ENCODE measurements around the gene AMN.
"Not testable (repeated sequence)": the region's sequence is repeated elsewhere in the genome, so short reads cannot be mapped to it uniquely, and the experiment has no call there.

The AMN gene

DNA sequence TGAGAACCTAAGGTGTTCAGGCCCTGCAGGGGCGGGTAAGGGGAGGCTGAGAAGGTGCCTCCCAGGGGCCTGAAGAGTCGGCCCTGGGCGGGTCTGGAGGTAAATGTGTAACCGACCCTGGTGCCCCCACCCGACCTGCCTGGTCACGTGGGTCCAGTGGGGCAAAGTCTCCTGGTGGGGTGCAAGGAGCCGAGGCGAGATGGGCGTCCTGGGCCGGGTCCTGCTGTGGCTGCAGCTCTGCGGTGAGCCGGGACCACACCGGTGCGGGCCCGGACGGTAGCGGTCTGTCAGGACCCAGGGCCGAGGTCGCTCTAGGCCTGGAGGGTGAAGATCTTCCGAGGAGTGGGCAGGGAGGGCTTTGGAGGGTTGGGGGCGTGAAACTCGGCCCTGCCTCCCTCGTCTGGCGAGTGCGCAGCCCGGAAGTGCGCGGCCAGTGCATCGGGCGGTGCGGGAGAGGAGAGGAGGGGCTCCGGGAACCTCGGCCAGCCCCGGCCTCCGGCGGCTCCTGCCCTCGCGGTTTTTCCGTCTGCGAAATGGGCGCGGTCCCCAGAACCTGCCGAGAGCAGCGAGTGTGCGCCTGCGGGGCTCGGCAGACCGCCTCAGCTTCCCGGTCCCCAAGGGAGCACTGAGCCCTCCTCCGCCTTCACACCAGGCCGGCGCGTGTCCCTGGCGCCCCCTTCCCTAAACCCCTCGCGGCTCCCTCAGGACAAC lies at the start of gene AMN:
Gene AMN, plus strand, starts transcription at position 174 of the 711 bp plus-strand sequence. Its CDS starts 26 bp downstream, at position 200.
- Mint-ChIP-seq H3K27ac (peak within 1 kb of the TSS; percentile 37), H3K27me3 (peaks cover 16 to 25% of the 10 kb centered on the region in 2 donors), H3K4me1 (peaks cover 10 to 14% of the 10 kb centered on the region in 2 donors), H3K36me3 (no peaks in the 10 kb centered on the region), H3K9me3 (no peaks in the 10 kb centered on the region), H3K4me3 (peak within 1 kb of the TSS in 1 of 2 donors; percentile 76)
- ATAC-seq (replicated peaks), result peak; percentile 22 to 38
- no peak for DNase-seq

DNA sequence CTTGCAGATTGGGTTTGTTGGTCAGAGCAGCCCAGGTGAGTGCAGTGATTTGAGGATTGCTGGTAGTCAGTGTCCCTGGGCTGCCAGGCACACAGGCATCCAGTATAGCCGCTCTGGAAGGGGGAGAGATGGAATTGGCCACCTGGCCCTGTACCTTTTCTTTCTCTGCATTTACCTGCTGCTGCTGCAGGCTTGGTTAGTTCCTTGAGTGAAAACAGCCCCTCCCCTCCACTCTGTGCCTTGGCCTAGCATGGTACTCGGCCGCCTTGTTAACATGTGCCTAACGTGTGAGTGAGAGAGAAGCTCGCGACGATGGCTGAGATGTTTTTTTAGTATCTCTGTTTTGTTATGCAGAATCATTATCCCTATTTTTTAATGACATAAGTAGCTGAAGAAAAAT lies 49.3 kb upstream of the AMN start:
- H3K27ac Mint-ChIP-seq, result no peak overlapping the region
- H3K36me3 Mint-ChIP-seq, result peaks cover 43% of the 10 kb centered on the region in 2 donors
- no peak overlapping the region for H3K4me3 Mint-ChIP-seq
- no peak for ATAC-seq (replicated peaks)
- no peak for DNase-seq
- no peaks in the 10 kb centered on the region for H3K27me3 Mint-ChIP-seq
- H3K4me1 Mint-ChIP-seq, result peaks cover 17 to 35% of the 10 kb centered on the region in 2 donors
- no peaks in the 10 kb centered on the region for H3K9me3 Mint-ChIP-seq

DNA sequence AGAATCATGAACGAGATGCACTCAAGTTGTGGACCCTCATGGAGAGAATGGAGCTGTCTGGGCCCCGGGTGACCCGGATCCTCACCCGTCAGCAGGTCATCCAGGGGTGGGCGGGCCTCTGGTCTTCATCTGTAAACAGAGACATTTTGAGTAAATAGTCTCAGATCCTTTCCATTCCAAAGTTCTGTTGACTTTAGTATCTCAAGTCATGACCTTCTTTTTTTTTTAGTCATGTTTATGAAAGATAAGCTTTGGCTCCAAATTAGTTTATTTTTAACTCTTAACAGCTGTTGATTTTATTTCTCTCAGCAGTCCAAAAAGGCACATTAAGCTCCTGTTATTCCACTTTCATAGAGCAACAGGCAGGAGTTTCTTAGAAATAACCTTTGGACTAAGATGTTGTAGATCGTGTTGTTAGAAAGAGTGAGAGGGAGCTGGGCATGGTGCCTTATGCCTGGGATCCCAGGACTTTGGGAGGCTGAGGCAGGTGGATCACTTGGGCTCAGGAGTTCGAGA lies 48.9 kb upstream of the AMN start:
- Mint-ChIP-seq H3K4me3 (no peak overlapping the region), H3K27me3 (no peaks in the 10 kb centered on the region)

GRCh38 chr14:102875652-102876051 lies 46.8 kb upstream of the AMN start:
- H3K9me3 Mint-ChIP-seq, result no peaks in the 10 kb centered on the region
- no peak overlapping the region for H3K27ac Mint-ChIP-seq
- no peaks in the 10 kb centered on the region for H3K27me3 Mint-ChIP-seq
- no peak for DNase-seq
- H3K36me3 Mint-ChIP-seq, result peaks cover 32 to 40% of the 10 kb centered on the region in 2 donors
- ATAC-seq (replicated peaks), result no peak
- H3K4me3 Mint-ChIP-seq, result no peak overlapping the region
- peaks cover 9 to 20% of the 10 kb centered on the region in 2 donors for H3K4me1 Mint-ChIP-seq

More for the DNA sequence above, 48.9 kb upstream of the AMN start:
- Mint-ChIP-seq H3K9me3 (no peaks in the 10 kb centered on the region), H3K4me1 (peaks cover 14 to 31% of the 10 kb centered on the region in 2 donors), H3K36me3 (peaks cover 38 to 43% of the 10 kb centered on the region in 2 donors), H3K27ac (no peak overlapping the region)
- DNase-seq, result no peak
- ATAC-seq (replicated peaks), result no peak

GRCh38 chr14:102877511-102877910 lies 45.0 kb upstream of the AMN start:
- H3K4me3 Mint-ChIP-seq; H3K9me3 Mint-ChIP-seq; H3K27me3 Mint-ChIP-seq; H3K27ac Mint-ChIP-seq; DNase-seq; H3K4me1 Mint-ChIP-seq; ATAC-seq (replicated peaks): not testable (repeated sequence)
- peaks cover 33 to 41% of the 10 kb centered on the region in 2 donors for H3K36me3 Mint-ChIP-seq

GRCh38 chr14:102878174-102878969 lies 44.1 kb upstream of the AMN start:
- Mint-ChIP-seq H3K4me1 (no peaks in the 10 kb centered on the region), H3K27me3 (no peaks in the 10 kb centered on the region), H3K27ac (peak overlapping the region; percentile 59), H3K4me3 (peak overlapping the region in 1 of 2 donors; percentile 26), H3K9me3 (no peaks in the 10 kb centered on the region), H3K36me3 (peaks cover 33 to 40% of the 10 kb centered on the region in 2 donors)
- ATAC-seq (replicated peaks) (no peak), DNase-seq (no peak)

DNA sequence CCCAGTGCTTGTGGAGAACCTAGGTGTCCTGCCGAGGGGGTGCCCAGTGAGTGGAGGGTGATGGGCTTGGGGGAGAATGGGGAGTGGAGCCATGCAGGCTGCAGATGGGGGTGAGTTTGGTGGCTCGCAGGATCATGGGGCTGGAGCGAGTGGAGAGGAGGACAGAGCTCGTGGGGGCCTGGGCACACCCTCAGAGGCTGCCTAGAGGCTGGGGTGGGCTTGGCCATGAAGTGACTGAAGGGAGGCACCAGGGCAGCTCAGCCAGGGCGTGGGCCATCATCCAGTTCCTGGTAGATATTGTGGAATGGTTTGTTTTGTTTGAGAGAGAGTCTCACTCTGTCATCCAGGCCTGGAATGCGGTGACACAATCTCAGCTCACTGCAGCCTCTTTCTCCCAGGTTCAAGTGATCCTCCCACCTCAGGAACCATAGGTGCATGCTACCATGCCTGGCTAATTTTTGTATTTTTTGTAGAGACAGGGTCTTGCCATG lies 43.4 kb upstream of the AMN start:
- H3K27ac Mint-ChIP-seq, result peak overlapping the region; percentile 59
- H3K4me3 Mint-ChIP-seq, result peak overlapping the region in 1 of 2 donors; percentile 26
- no peaks in the 10 kb centered on the region for H3K4me1 Mint-ChIP-seq
- H3K9me3 Mint-ChIP-seq, result no peaks in the 10 kb centered on the region
- ATAC-seq (replicated peaks), result no peak
- no peaks in the 10 kb centered on the region for H3K27me3 Mint-ChIP-seq
- H3K36me3 Mint-ChIP-seq, result peaks cover 29 to 41% of the 10 kb centered on the region in 2 donors
- DNase-seq, result no peak

DNA sequence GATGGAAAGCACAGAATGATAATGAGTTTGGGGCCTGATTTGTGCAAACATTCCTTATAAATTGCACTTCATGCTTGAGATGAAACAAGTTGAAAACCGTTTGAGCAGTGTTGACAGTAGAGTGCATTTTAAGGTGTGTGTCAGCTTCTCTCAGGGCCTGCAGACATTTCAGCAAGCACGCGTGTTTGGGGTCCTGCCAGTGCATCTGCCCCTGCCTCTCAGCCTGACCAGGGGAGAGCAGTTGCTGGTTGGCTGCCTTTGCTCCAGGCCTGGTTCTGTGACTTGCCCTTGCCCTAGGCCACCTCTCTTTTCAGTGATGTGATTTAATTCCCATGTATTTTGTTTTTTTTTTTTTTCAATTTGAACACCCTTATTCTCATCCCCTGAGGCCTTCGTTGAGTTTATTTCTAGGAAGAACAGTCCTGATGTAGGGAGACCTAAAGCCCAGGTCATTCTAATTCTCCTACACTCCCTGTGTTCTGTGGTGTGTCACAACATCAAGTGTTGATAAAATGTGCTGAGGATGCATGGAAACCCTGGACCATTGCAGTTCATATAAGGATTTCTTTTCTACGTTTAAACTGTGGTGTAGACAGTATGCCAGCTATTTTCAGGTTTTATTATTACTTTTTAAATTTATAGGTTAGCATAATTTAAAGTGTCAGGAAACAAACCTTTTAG lies 40.1 kb upstream of the AMN start:
- no peaks in the 10 kb centered on the region for H3K27me3 Mint-ChIP-seq
- H3K9me3 Mint-ChIP-seq, result no peaks in the 10 kb centered on the region
- peaks cover 36 to 57% of the 10 kb centered on the region in 2 donors for H3K36me3 Mint-ChIP-seq
- DNase-seq (no peak), ATAC-seq (replicated peaks) (no peak)
- peaks cover 0 to 2% of the 10 kb centered on the region in 2 donors for H3K4me1 Mint-ChIP-seq
- H3K27ac Mint-ChIP-seq, result peak overlapping the region; percentile 7
- no peak overlapping the region for H3K4me3 Mint-ChIP-seq

- Mint-ChIP-seq H3K4me3 (no peak overlapping the region), H3K4me1 (peaks cover 0 to 2% of the 10 kb centered on the region in 2 donors), H3K9me3 (no peaks in the 10 kb centered on the region), H3K36me3 (peaks cover 41 to 62% of the 10 kb centered on the region in 2 donors), H3K27me3 (no peaks in the 10 kb centered on the region), H3K27ac (no peak overlapping the region)
- DNase-seq (no peak), ATAC-seq (replicated peaks) (no peak)
These were observed 39.3 kb upstream of the AMN start for GRCh38 chr14:102883089-102883541.

DNA sequence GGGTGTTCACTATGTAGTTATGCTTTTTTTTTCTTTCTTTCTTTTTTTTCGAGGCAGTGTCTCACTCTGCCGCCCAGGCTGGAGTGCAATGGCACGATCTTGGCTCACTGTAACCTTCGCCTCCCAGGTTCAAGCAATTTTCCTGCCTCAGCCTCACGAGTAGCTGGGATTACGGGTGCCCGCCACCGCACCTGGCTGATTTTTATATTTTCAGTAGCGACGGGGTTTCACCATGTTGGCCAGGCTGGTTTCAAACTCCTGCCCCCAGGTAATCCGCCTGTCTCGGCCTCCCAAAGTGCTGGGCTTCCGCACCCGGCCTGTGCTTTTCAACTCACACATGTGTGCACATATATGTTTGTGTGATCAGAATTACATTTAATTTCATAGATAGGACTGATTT lies 38.9 kb upstream of the AMN start:
- Mint-ChIP-seq H3K27me3 (no peaks in the 10 kb centered on the region), H3K4me3 (no peak overlapping the region), H3K36me3 (peaks cover 46 to 66% of the 10 kb centered on the region in 2 donors), H3K4me1 (peaks cover 0 to 2% of the 10 kb centered on the region in 2 donors), H3K9me3 (no peaks in the 10 kb centered on the region), H3K27ac (no peak overlapping the region)
- ATAC-seq (replicated peaks) (no peak), DNase-seq (no peak)

GRCh38 chr14:102885737-102886447 lies 36.6 kb upstream of the AMN start:
- DNase-seq (no peak), ATAC-seq (replicated peaks) (no peak)
- no peak overlapping the region for H3K4me3 Mint-ChIP-seq
- peaks cover 0 to 2% of the 10 kb centered on the region in 2 donors for H3K4me1 Mint-ChIP-seq
- no peaks in the 10 kb centered on the region for H3K27me3 Mint-ChIP-seq
- H3K9me3 Mint-ChIP-seq, result no peaks in the 10 kb centered on the region
- H3K36me3 Mint-ChIP-seq, result peaks cover 48 to 67% of the 10 kb centered on the region in 2 donors
- H3K27ac Mint-ChIP-seq, result peak overlapping the region; percentile 59

GRCh38 chr14:102888748-102889147 lies 33.7 kb upstream of the AMN start:
- no peak overlapping the region for H3K27ac Mint-ChIP-seq
- peaks cover 42 to 64% of the 10 kb centered on the region in 2 donors for H3K36me3 Mint-ChIP-seq

DNA sequence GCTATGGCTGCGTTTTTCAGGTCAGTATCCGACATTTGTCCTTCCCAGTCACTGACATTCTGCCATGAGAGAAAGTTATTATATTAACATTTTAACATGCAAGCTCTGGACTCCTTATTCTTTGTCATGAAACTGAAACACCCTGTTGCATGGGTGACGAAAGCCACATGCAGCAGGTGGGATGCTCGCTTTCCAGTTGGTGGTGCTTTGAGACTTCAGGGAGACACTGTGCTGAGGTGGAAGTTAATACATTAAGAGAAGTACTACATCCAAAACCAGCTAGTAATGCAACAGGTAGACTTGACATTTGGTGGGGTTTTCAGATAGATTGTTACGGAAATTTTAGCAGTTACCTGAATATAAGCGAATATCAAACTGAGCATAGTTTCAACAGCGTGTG lies 32.8 kb upstream of the AMN start:
- peaks cover 45 to 64% of the 10 kb centered on the region in 2 donors for H3K36me3 Mint-ChIP-seq
- peaks cover 4 to 18% of the 10 kb centered on the region in 2 donors for H3K4me1 Mint-ChIP-seq
- no peaks in the 10 kb centered on the region for H3K27me3 Mint-ChIP-seq
- DNase-seq (no peak), ATAC-seq (replicated peaks) (no peak)
- peak overlapping the region; percentile 10 for H3K27ac Mint-ChIP-seq
- no peaks in the 10 kb centered on the region for H3K9me3 Mint-ChIP-seq
- no peak overlapping the region for H3K4me3 Mint-ChIP-seq

More at GRCh38 chr14:102888748-102889147, 33.7 kb upstream of the AMN start:
- H3K9me3 Mint-ChIP-seq, result no peaks in the 10 kb centered on the region
- no peak for DNase-seq
- no peaks in the 10 kb centered on the region for H3K27me3 Mint-ChIP-seq
- H3K4me1 Mint-ChIP-seq, result peaks cover 7 to 13% of the 10 kb centered on the region in 2 donors
- no peak overlapping the region for H3K4me3 Mint-ChIP-seq
- ATAC-seq (replicated peaks), result no peak

All from stimulated activated naive B cell treated with anti-CD40 and anti-IgM and Interleukin-4, amounts not matched to agents 10 μg/mL and 1 μg/mL and 100 μg/mL, for 72 hours (primary cell).